ENCODE measurements around the gene CHRNA3. TPM values are rescaled to one million over a fixed set of nuclear protein-coding genes. Genes with fewer than 3 reads are reported as not detected.

CHRNA3 gene
- total RNA-seq (2022; extraction: Qiagen RNA extraction): 0.32 to 0.68 TPM (median 0.43 TPM) in 5 replicates

DNA sequence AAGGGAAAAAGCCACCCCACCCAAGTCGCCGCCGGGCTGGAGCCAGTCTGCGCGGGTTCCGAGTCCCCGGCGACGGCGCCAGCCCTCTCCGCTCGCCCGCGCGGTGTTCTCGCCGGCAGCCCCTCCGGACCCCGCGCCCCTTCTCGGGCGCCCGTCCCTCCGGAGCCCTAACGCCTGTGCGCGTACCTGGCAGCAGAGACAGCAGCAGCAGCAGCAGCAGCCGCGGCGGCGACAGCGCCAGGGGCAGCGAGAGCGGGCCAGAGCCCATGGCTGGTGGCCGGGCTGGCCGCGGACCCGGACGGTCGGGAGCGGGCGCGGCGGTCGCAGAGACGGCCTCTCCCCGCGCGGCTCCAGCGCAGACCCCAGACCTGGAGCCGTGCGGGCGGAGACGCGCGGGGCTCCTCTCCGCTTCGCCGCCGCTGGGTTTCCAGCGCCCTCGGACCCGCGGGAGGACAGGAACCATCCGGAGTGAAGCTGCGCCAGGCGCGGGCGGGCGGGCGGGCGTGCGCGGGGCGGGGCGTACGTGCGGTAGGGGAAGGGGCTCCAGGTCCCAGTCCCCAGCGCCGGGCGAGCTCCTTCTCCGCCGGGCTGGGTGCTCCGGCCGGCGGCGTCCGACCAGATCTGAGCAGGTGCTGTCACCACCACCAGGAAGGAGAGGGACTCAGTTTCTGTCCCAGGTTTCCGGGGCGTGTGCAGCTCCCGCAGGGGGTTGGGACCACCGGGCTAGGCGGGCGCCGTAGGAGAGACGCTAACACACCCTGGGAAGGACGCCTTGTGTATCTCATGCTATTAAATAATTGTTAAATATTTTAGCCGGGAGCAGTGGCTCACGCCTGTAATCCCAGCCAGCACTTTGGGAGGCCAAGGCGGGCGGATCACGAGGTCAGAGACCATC, at the start of gene CHRNA3:
CHRNA3 (minus strand) TSS at position 470 of the 895 bp plus-strand sequence; CDS start at position 268, 202 bp downstream.

DNA sequence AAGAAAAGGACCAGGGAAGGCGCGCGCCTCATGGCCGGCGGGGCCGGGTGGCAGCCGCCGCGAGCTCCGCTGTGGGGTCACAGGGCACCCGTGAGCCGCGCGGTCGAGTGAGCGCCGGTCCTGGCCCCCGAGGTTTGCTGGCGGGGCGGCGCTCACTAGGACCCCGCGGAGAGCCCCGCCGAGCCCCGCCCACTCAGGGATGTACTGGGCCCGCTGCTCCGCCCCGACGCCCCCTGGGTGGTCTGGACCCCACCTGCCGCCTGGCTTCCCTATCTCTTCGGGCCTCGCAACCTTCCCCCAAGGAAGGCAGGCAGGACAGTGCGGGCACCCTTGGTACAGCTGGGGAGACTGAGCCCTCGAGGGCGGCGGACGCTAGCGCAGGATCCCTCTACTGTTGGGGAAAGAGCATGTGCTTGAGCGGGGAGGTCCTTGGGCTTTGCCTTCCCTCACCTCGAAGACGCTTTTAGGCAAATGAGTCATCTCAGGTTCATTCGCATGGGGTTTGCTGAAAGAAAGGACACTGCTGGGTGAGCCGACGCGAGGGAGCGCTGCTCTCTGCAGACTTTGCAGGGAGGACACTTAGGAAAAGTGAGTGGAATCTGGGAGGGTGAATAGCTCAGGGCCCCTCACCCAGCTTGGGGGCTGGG, 20.4 kb upstream of the CHRNA3 start, which contains the start of gene CHRNB4:
CHRNB4 (minus strand) TSS at position 109 of the 647 bp plus-strand sequence; CDS start at position 32, 77 bp downstream.

DNA sequence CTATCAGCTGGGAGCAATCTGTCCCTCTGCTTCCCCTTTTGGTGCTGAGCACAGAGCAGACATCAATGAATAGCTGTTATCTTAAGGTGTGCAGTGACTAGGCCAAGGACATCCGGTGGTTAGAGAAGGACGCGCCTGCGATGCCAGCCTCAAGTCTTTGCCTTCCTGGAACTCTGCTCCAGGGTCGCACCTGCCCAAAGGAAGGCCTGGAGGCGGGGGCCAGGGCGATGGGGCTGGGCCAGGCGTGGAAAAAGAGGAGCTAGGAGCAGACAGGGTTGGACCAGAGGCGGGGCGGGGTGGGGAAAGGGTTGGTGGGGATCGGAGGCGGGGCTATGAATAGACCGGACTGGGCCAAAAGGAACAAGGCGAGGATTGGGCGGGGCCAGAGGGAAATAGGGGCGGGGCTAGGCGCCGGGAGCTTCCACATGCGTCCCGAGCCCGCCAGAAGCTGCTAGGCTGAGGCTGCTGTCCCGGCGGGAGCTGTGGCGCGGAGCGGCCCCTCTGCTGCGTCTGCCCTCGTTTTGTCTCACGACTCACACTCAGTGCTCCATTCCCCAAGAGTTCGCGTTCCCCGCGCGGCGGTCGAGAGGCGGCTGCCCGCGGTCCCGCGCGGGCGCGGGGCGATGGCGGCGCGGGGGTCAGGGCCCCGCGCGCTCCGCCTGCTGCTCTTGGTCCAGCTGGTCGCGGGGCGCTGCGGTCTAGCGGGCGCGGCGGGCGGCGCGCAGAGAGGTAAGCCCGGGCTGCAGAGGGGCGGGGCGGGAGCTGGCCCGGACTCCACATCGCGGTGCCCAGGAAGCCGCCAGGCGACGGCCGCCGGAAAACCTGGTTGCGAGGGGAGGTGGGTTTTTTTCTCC, 55.5 kb downstream of the CHRNA3 start, which contains the start of gene CHRNA5:
CHRNA5 (plus strand) TSS at position 424 of the 854 bp plus-strand sequence; CDS start at position 624, 200 bp downstream.

Other genes starting within 250 kb of the CHRNA3 start
- gene IREB2, start 182.8 kb downstream of the CHRNA3 start, total RNA-seq (2022; extraction: Qiagen RNA extraction): 32.8 to 49.2 TPM (median 43.7 TPM) in 5 replicates
- 5.8 to 6.7 TPM (median 6.1 TPM) in 5 replicates for gene HYKK, start 113.4 kb downstream of the CHRNA3 start, total RNA-seq (2022; extraction: Qiagen RNA extraction)
- gene PSMA4, start 80.6 kb downstream of the CHRNA3 start, total RNA-seq (2022; extraction: Qiagen RNA extraction): 378 to 535 TPM (median 393 TPM) in 5 replicates
- gene CHRNA5, start 55.5 kb downstream of the CHRNA3 start, total RNA-seq (2022; extraction: Qiagen RNA extraction): 32.6 to 37.8 TPM (median 34.6 TPM) in 5 replicates
- gene CHRNB4, start 20.2 kb upstream of the CHRNA3 start, total RNA-seq (2022; extraction: Qiagen RNA extraction): 0.76 to 1.3 TPM (median 1.0 TPM) in 5 replicates
- gene ADAMTS7, start 190.5 kb upstream of the CHRNA3 start, total RNA-seq (2022; extraction: Qiagen RNA extraction): 3.6 to 6.3 TPM (median 5.3 TPM) in 5 replicates

All from A549 treated with CORT108297 at 1 μM for 4 hours (cell line).